ENCODE data around the gene IGLL1. TPM values are rescaled to one million over a fixed set of nuclear protein-coding genes. Genes with fewer than 3 reads are reported as not detected.

The IGLL1 gene
- total RNA-seq, 1 donor from 2014 or later = not detected

- Histone ChIP-seq H3K4me1 (peaks cover 10% of the 10 kb centered on the region), H3K36me3 (no peaks in the 10 kb centered on the region), H3K4me3 (no peak overlapping the region), H3K9me3 (no peaks in the 10 kb centered on the region), H3K27ac (no peak overlapping the region), H3K27me3 (ENCODE audit: low read depth) (peaks cover 31% of the 10 kb centered on the region)
- ATAC-seq (no peak), DNase-seq (no peak)
- TF ChIP-seq CTCF (IDR thresholded peaks at IDR 0.05) = no peak
- intact Hi-C loops (cut with DNase I) = no loop called here
Observed at GRCh38 chr22:23569291-23569690, 10.8 kb downstream of the IGLL1 start.

- TF ChIP-seq CTCF (IDR thresholded peaks at IDR 0.05) = no peak
- no peak for ATAC-seq
Observed at GRCh38 chr22:23566705-23567475, 13.2 kb downstream of the IGLL1 start.

GRCh38 chr22:23565915-23566704, 14.0 kb downstream of the IGLL1 start:
- DNase-seq (no peak), ATAC-seq (peak in 1 of 2 donors; percentile 25)
- Histone ChIP-seq H3K4me3 (peak overlapping the region; percentile 48), H3K27me3 (ENCODE audit: low read depth) (peaks cover 38% of the 10 kb centered on the region), H3K9me3 (no peaks in the 10 kb centered on the region), H3K4me1 (peaks cover 10% of the 10 kb centered on the region), H3K27ac (no peak overlapping the region), H3K36me3 (no peaks in the 10 kb centered on the region)
- intact Hi-C loops (cut with DNase I) = no loop called here
- no peak for TF ChIP-seq CTCF (IDR thresholded peaks at IDR 0.05)

More at GRCh38 chr22:23566705-23567475, 13.2 kb downstream of the IGLL1 start:
- H3K9me3 ChIP-seq = no peaks in the 10 kb centered on the region
- H3K27me3 ChIP-seq (ENCODE audit: low read depth) = peaks cover 38% of the 10 kb centered on the region
- no peak for DNase-seq
- intact Hi-C loops (cut with DNase I) = no loop called here
- no peaks in the 10 kb centered on the region for H3K36me3 ChIP-seq
- no peak overlapping the region for H3K27ac ChIP-seq
- H3K4me3 ChIP-seq = peak overlapping the region; percentile 48
- H3K4me1 ChIP-seq = peaks cover 10% of the 10 kb centered on the region

- intact Hi-C loops (cut with DNase I) = no loop called here
- Histone ChIP-seq H3K4me1 (peaks cover 10% of the 10 kb centered on the region), H3K27ac (no peak overlapping the region), H3K9me3 (no peaks in the 10 kb centered on the region), H3K4me3 (peak overlapping the region; percentile 48), H3K27me3 (ENCODE audit: low read depth) (peaks cover 38% of the 10 kb centered on the region), H3K36me3 (no peaks in the 10 kb centered on the region)
- DNase-seq (no peak), ATAC-seq (peak; percentile 34 to 44)
- TF ChIP-seq CTCF (IDR thresholded peaks at IDR 0.05) = no peak
Observed at GRCh38 chr22:23565305-23565914, 14.7 kb downstream of the IGLL1 start.

GRCh38 chr22:23564276-23564675, 15.8 kb downstream of the IGLL1 start:
- no peak for ATAC-seq
- peaks cover 10% of the 10 kb centered on the region for H3K4me1 ChIP-seq
- intact Hi-C loops (cut with DNase I) = no loop called here
- peaks cover 38% of the 10 kb centered on the region for H3K27me3 ChIP-seq (ENCODE audit: low read depth)
- no peak overlapping the region for H3K27ac ChIP-seq
- no peaks in the 10 kb centered on the region for H3K9me3 ChIP-seq
- H3K36me3 ChIP-seq = no peaks in the 10 kb centered on the region
- no peak overlapping the region for H3K4me3 ChIP-seq
- no peak for TF ChIP-seq CTCF (IDR thresholded peaks at IDR 0.05)
- no peak for DNase-seq
